Vagina (tissue), 2 donors: ENCODE results near the gene GKN2. TPM values are rescaled to one million over a fixed set of nuclear protein-coding genes. Genes with fewer than 3 reads are reported as not detected.

Experiments
- DNase-seq, 2 donors: peaks; one replicate each; pipeline ENCODE4 v3.0.0-alpha.2; 2017; ENCODE audit errors: extremely low spot score in 2 of 2
- H3K27ac ChIP-seq: fragments of 200-600 bp; sonication (generic); one replicate; pipeline ENCODE4 v1.5.1; 2019
- H3K27me3 ChIP-seq: fragments of 200-600 bp; sonication (generic); one replicate; pipeline ENCODE4 v1.5.1; 2019
- H3K36me3 ChIP-seq, 2 donors: fragments of 200-600 bp; sonication (generic); one replicate each; pipeline ENCODE4 v1.5.1; 2017 to 2019
- H3K4me1 ChIP-seq: fragments of 200-600 bp; sonication (generic); one replicate; pipeline ENCODE4 v1.5.1; 2019
- H3K4me3 ChIP-seq, 2 donors: fragments of 200-600 bp; sonication (generic); 1 replicate in 1 of 2; 2 replicates in 1 of 2; pipeline ENCODE4 v1.5.1; 2016 to 2019
- H3K9me3 ChIP-seq: fragments of 200-600 bp; sonication (generic); one replicate; pipeline ENCODE4 v1.5.1; 2019
- POLR2A ChIP-seq, 2 donors: fragments of 450-650 bp; IDR thresholded peaks; one replicate each; pipeline ENCODE4 v1.6.1; 2017; ENCODE audit warnings: antibody characterized with exemption in 2 of 2, mild to moderate bottlenecking in 2 of 2, moderate library complexity in 2 of 2
- POLR2AphosphoS5 ChIP-seq, 2 donors: sonication (generic); formaldehyde crosslinking; IDR thresholded peaks; one replicate each; pipeline ENCODE4 v1.9.0; 2017; ENCODE audit warnings: antibody characterized with exemption in 2 of 2, mild to moderate bottlenecking in 2 of 2, low read depth in 1 of 2; ENCODE audit not compliant: insufficient read depth in 1 of 2
- intact Hi-C: fragments of 100-400 bp; cut with DNase I; formaldehyde crosslinking; loops from one replicate; pipeline ENCODE4 v1.15.1; 2023
- total RNA-seq: library from RNA; depleted of rRNA; stranded (reverse); fragments of >200 nt; gene quantifications from one replicate; pipeline ENCODE4 v1.2.3, GENCODE V29; 2016
- TF ChIP-seq, protein P1 (sequence below), 3 experiments: fragments of 450-650 bp in 2 of 3; fragments of 200-600 bp in 1 of 3; sonication (generic) in 1 of 3; IDR thresholded peaks; one replicate each; pipeline ENCODE4 v1.5.1; 2017 to 2019; ENCODE audit warnings: antibody characterized with exemption in 3 of 3, mild to moderate bottlenecking in 2 of 3, moderate library complexity in 2 of 3

Gene GKN2
- total RNA-seq, 1 donor from 2014 or later = not detected

DNA sequence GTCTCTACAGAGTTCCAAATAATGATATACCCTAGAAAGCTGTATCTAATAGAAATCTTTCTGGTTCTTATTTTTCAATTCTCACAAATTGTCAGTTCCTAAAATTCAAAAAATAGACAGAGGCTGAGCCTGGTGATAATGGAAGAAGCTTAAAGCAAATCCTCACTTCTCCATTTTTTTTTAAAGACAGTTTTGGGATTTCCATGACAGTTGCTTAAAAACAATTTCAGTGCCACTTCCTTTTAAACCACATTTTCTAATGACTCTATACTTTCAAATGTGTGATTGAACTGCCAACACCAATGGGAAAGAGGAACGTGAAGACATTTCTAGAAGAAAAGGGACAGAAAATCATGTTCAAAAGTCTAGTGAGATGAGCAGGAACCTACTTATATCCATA, 4.0 kb downstream of the GKN2 start:
- Histone ChIP-seq H3K36me3 (no peaks in the 10 kb centered on the region), H3K27ac (no peak overlapping the region), H3K4me1 (no peaks in the 10 kb centered on the region), H3K27me3 (no peaks in the 10 kb centered on the region), H3K4me3 (no peak overlapping the region), H3K9me3 (no peaks in the 10 kb centered on the region)
- no peak for TF ChIP-seq POLR2AphosphoS5 (IDR thresholded peaks at IDR 0.05; ENCODE audit: insufficient read depth in 1 of 2, low read depth in 1 of 2)
- TF ChIP-seq POLR2A (IDR thresholded peaks at IDR 0.05) = no peak
- TF ChIP-seq, protein P1, sequence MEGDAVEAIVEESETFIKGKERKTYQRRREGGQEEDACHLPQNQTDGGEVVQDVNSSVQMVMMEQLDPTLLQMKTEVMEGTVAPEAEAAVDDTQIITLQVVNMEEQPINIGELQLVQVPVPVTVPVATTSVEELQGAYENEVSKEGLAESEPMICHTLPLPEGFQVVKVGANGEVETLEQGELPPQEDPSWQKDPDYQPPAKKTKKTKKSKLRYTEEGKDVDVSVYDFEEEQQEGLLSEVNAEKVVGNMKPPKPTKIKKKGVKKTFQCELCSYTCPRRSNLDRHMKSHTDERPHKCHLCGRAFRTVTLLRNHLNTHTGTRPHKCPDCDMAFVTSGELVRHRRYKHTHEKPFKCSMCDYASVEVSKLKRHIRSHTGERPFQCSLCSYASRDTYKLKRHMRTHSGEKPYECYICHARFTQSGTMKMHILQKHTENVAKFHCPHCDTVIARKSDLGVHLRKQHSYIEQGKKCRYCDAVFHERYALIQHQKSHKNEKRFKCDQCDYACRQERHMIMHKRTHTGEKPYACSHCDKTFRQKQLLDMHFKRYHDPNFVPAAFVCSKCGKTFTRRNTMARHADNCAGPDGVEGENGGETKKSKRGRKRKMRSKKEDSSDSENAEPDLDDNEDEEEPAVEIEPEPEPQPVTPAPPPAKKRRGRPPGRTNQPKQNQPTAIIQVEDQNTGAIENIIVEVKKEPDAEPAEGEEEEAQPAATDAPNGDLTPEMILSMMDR (IDR thresholded peaks at IDR 0.05) = no peak
- intact Hi-C loops = no loop called here
- DNase-seq = no peak

DNA sequence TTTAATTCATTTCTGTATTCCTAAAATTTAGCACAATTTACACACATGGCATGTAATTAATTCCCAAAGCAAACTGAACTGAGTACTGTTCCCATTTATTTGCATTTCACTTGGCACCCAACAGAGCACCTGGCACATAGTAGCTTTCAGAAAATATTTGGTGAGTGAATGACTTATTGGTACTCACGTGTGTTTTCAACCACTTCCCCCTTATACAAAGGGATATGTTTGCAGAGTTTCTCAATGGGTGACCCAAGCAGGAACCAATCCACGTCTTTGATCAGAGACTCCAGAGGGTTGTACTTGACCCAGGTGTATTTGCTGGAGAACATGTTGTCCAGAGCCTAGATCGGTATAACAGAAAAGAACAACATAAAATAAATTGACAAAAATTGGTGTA, 6.6 kb downstream of the GKN2 start:
- no peak for DNase-seq
- H3K9me3 ChIP-seq = no peaks in the 10 kb centered on the region
- TF ChIP-seq POLR2AphosphoS5 (IDR thresholded peaks at IDR 0.05; ENCODE audit: insufficient read depth in 1 of 2, low read depth in 1 of 2) = no peak
- TF ChIP-seq POLR2A (IDR thresholded peaks at IDR 0.05) = no peak
- TF ChIP-seq, protein P1 (IDR thresholded peaks at IDR 0.05) = no peak
- H3K4me3 ChIP-seq = no peak overlapping the region
- intact Hi-C loops = no loop called here
- H3K36me3 ChIP-seq = no peaks in the 10 kb centered on the region
- H3K27ac ChIP-seq = no peak overlapping the region
- no peaks in the 10 kb centered on the region for H3K27me3 ChIP-seq
- no peaks in the 10 kb centered on the region for H3K4me1 ChIP-seq

DNA sequence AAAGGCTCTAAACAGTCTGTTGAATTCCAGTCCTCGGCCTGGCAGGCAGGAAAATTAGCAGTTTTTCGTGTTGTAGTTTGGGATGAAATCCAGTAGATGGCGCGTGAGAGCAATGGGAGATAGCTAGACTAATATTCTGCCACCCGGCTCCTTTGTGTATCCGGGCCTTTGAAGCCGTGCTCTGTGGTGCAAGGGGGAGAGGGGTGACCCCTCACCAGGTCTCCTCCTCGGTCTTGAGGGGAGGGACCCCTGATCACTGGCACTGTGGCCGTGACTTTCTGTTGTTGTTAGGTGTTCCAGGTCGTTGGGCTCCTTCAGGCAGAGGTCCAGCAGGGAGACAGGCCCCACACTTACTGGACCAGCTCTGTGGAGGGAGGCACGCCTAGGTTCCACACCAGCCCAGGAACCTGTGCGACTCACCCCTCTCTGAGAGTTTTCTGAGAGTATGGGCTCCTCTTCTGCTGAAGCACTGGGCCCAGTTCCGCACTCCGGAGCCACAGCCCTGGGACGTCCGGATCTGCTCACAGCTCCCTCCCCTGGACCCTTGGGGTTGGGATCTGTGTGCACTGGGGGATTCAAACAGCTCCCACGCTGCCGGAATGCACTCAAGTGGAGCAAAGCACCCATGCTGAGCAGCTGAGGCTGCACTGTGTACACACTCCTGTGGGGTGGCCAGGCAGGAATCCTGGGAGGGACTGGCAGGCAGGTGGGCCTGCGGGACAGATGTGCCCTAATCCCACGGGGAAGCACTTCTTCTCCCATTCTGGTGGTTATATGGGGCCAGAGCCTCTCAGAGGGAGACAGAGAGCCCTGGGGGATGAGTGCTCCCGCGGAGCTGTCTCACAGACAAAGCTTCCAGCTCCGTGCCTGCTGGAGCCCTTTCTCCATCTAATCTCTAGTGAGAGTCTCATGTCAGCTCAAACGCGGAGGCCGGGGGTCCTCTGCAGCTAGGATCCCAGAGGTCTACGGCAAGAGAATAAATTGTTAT, 8.8 kb downstream of the GKN2 start:
- no peak for DNase-seq
- TF ChIP-seq, protein P1 (IDR thresholded peaks at IDR 0.05) = peak; percentile 57 to 76 (median 62)
- no peak for TF ChIP-seq POLR2AphosphoS5 (IDR thresholded peaks at IDR 0.05; ENCODE audit: insufficient read depth in 1 of 2, low read depth in 1 of 2)
- Histone ChIP-seq H3K27ac (no peak overlapping the region), H3K9me3 (no peaks in the 10 kb centered on the region), H3K4me3 (no peak overlapping the region), H3K4me1 (no peaks in the 10 kb centered on the region), H3K36me3 (no peaks in the 10 kb centered on the region), H3K27me3 (no peaks in the 10 kb centered on the region)
- intact Hi-C loops = no loop called here

DNA sequence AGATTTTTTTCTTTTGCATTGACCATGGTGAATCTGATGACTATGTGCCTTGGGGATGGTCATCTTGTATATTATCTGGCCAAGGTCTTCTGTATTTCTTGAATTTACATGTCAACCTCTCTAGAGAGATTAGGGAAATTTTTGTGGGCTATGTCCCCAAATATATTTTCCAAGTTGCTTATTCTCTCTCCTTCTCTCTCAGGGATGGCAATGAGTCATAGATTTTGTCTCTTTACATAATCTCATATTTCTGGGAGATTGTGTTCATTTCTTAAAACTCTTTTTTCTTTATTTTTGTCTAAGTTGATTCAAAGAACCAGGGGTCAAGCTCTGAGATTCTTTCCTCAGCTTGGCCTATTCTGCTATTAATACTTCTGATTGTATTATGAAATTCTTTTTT, 9.9 kb downstream of the GKN2 start:
- H3K36me3 ChIP-seq = no peaks in the 10 kb centered on the region
- intact Hi-C loops = no loop called here
- no peak overlapping the region for H3K4me3 ChIP-seq
- H3K27me3 ChIP-seq = no peaks in the 10 kb centered on the region
- TF ChIP-seq POLR2A (IDR thresholded peaks at IDR 0.05) = no peak
- TF ChIP-seq, protein P1 (IDR thresholded peaks at IDR 0.05) = no peak
- no peak for TF ChIP-seq POLR2AphosphoS5 (IDR thresholded peaks at IDR 0.05; ENCODE audit: insufficient read depth in 1 of 2, low read depth in 1 of 2)
- H3K27ac ChIP-seq = no peak overlapping the region
- H3K4me1 ChIP-seq = no peaks in the 10 kb centered on the region
- H3K9me3 ChIP-seq = no peaks in the 10 kb centered on the region
- no peak for DNase-seq

DNA sequence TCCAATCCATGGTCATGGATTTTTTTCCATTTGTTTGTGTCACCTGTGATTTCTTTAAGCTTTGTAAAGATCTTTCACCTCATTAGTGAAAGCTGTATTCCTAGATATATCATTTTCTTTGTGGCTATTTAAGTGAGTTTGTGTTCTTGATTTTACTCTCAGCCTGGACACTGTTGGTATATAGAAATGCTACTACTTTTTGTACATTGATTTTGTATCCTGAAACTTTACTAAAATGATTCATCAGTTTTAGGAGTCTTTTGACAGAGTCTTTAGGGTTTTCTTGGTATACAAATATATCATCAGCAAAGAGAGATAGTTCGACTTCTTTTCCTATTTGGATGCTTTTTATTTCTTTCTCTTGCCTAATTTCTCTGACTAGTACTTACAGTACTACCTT, 12.3 kb downstream of the GKN2 start:
- no peak overlapping the region for H3K4me3 ChIP-seq
- DNase-seq = no peak
- intact Hi-C loops = no loop called here
- TF ChIP-seq POLR2AphosphoS5 (IDR thresholded peaks at IDR 0.05; ENCODE audit: insufficient read depth in 1 of 2, low read depth in 1 of 2) (no peak), POLR2A (IDR thresholded peaks at IDR 0.05) (no peak)
- TF ChIP-seq, protein P1 (IDR thresholded peaks at IDR 0.05) = no peak
- H3K27ac ChIP-seq = no peak overlapping the region
- no peaks in the 10 kb centered on the region for H3K36me3 ChIP-seq
- H3K4me1 ChIP-seq = peaks cover 12% of the 10 kb centered on the region
- H3K27me3 ChIP-seq = no peaks in the 10 kb centered on the region
- H3K9me3 ChIP-seq = no peaks in the 10 kb centered on the region
